AG09319 (cell line): ENCODE results near the gene CTNNA3.

Experiments
- DNase-seq: peaks from one replicate; pipeline ENCODE4 v3.0.0-alpha.2; 2010; ENCODE audit warnings: low read depth; ENCODE audit errors: extremely low read depth
- CTCF ChIP-seq: IDR thresholded peaks from 2 replicates; pipeline ENCODE4 v1.5.1; 2011; ENCODE audit warnings: low read depth, mild to moderate bottlenecking, inconsistent platforms, low read length, moderate library complexity

The CTNNA3 gene

GRCh38 chr10:66639371-66639770 is 1056.6 kb downstream of the CTNNA3 start:
- no peak for DNase-seq
- TF ChIP-seq CTCF, result no peak

- no peak for DNase-seq
- no peak for TF ChIP-seq CTCF
Measured at GRCh38 chr10:66637273-66638036, 1058.5 kb downstream of the CTNNA3 start.

GRCh38 chr10:66629996-66630395 is 1066.0 kb downstream of the CTNNA3 start:
- no peak for TF ChIP-seq CTCF

GRCh38 chr10:66627156-66627555 is 1068.8 kb downstream of the CTNNA3 start:
- no peak for DNase-seq
- TF ChIP-seq CTCF, result no peak

More at GRCh38 chr10:66629996-66630395, 1066.0 kb downstream of the CTNNA3 start:
- DNase-seq, result no peak

- TF ChIP-seq CTCF, result no peak
- DNase-seq, result no peak
Measured at GRCh38 chr10:66625709-66626590, 1070.0 kb downstream of the CTNNA3 start.

- no peak for DNase-seq
- no peak for TF ChIP-seq CTCF
Measured at GRCh38 chr10:66622050-66622449, 1073.9 kb downstream of the CTNNA3 start.

GRCh38 chr10:66604195-66604594 is 1091.8 kb downstream of the CTNNA3 start:
- no peak for DNase-seq
- TF ChIP-seq CTCF, result no peak
